ENCODE measurements around the gene CSF2RB.
"Not testable (repeated sequence)": the region's sequence is repeated elsewhere in the genome, so short reads cannot be mapped to it uniquely, and the experiment has no call there.

The CSF2RB gene

GRCh38 chr22:36977401-36977861 is 64.0 kb downstream of the CSF2RB start:
- DNase-seq = peak; percentile 70

GRCh38 chr22:36977947-36978660 is 64.7 kb downstream of the CSF2RB start:
- DNase-seq = peak; percentile 89

GRCh38 chr22:36979016-36979910 is 65.8 kb downstream of the CSF2RB start:
- no peak for DNase-seq

GRCh38 chr22:36981247-36981775 is 67.9 kb downstream of the CSF2RB start:
- no peak for DNase-seq

GRCh38 chr22:36982136-36982535 is 68.7 kb downstream of the CSF2RB start:
- no peak for DNase-seq

GRCh38 chr22:36985211-36985889 is 71.9 kb downstream of the CSF2RB start:
- DNase-seq = no peak

- no peak for DNase-seq
Measured at GRCh38 chr22:36986242-36986821, 72.9 kb downstream of the CSF2RB start.

GRCh38 chr22:36988075-36988832 is 74.8 kb downstream of the CSF2RB start:
- no peak for DNase-seq

- not testable (repeated sequence) for DNase-seq
Measured at GRCh38 chr22:36989012-36989411, 75.6 kb downstream of the CSF2RB start.

Data from effector CD4-positive, alpha-beta T cell (primary cell).